GM12878 (cell line): ENCODE measurements around the gene ITGA8.

Experiments
- CBX5 ChIP-seq: sonication (generic); IDR thresholded peaks from 2 replicates; pipeline ENCODE4 v1.6.1; 2016; ENCODE audit warnings: low read depth, moderate library complexity, mild to moderate bottlenecking, inconsistent platforms
- HDGF ChIP-seq: fragments of 450-650 bp; IDR thresholded peaks from 2 replicates; pipeline ENCODE4 v1.6.1; 2016; ENCODE audit warnings: antibody characterized with exemption
- ZNF24 ChIP-seq: fragments of 450-650 bp; IDR thresholded peaks from 2 replicates; pipeline ENCODE4 v1.6.1; 2017; ENCODE audit warnings: antibody characterized with exemption, mild to moderate bottlenecking

GRCh38 chr10:15595260-15595659 lies 124.5 kb downstream of the ITGA8 start:
- TF ChIP-seq HDGF (no peak), ZNF24 (no peak), CBX5 (no peak)
